Panc1 (cell line): ENCODE data around the gene SPDEF. TPM values are rescaled to one million over a fixed set of nuclear protein-coding genes. Genes with fewer than 3 reads are reported as not detected.

ENCODE experiments used
- ATAC-seq: fragments of 200-7000 bp; cut with Tn5 transposase; 2 replicates; pipeline ENCODE4 v1.9.1; 2020; ENCODE audit warnings: mild to moderate bottlenecking, moderate library complexity
- BruUV-seq: library from RNA; stranded (reverse); fragments of 400-500 nt; replicated peaks from 2 replicates; lab custom pipeline; 2021; lab: Mats Ljungman, UMichigan
- CTCF ChIA-PET: fragments of 300-600 bp; sonication (Branson Sonifier 250); formaldehyde crosslinking; loops from one replicate; lab custom pipeline; 2022; ENCODE audit warnings: antibody characterized with exemption; lab: Charles Lee
- POLR2A ChIA-PET: fragments of 300-600 bp; sonication (Branson Sonifier 250); formaldehyde crosslinking; loops from one replicate; lab custom pipeline; 2022; ENCODE audit warnings: antibody characterized with exemption; lab: Charles Lee
- DNase-seq: peaks from one replicate; pipeline ENCODE4 v3.0.0-alpha.2; 2010; ENCODE audit warnings: low read depth, low spot score
- H3K27ac ChIP-seq: 2 replicates; pipeline ENCODE4 v1.5.1; 2011; ENCODE audit warnings: mild to moderate bottlenecking, low read length, inconsistent platforms
- H3K27me3 ChIP-seq: fragments of 200-500 bp; sonication (Bioruptor generic); 2 replicates; pipeline ENCODE4 v1.6.0; 2014; ENCODE audit warnings: low read length, inconsistent platforms; ENCODE audit not compliant: control insufficient read depth, insufficient read depth
- H3K36me3 ChIP-seq: fragments of 200-500 bp; sonication (Bioruptor generic); 2 replicates; pipeline ENCODE4 v1.5.1; 2014; ENCODE audit warnings: inconsistent platforms, mild to moderate bottlenecking, low read length, moderate library complexity; ENCODE audit not compliant: control insufficient read depth, insufficient read depth
- H3K4me1 ChIP-seq: 2 replicates; pipeline ENCODE4 v1.5.1; 2011; ENCODE audit warnings: inconsistent platforms, mild to moderate bottlenecking, low read length, moderate library complexity; ENCODE audit not compliant: control insufficient read depth, insufficient read depth
- H3K4me3 ChIP-seq, 2 experiments: 2 replicates each; pipeline ENCODE4 v1.5.1; 2011 to 2012; ENCODE audit warnings: low read depth in 2 of 2, low read length in 2 of 2, mild to moderate bottlenecking in 2 of 2, inconsistent platforms in 1 of 2, moderate library complexity in 1 of 2
- H3K9me3 ChIP-seq: fragments of 200-500 bp; sonication (Bioruptor generic); 2 replicates; pipeline ENCODE4 v1.5.1; 2014; ENCODE audit warnings: low read depth, mild to moderate bottlenecking, inconsistent platforms, low read length, moderate library complexity; ENCODE audit not compliant: control insufficient read depth, insufficient read depth
- CTCF ChIP-seq: fragments of 450-650 bp; IDR thresholded peaks from 2 replicates; pipeline ENCODE4 v1.5.1; 2017; ENCODE audit warnings: mild to moderate bottlenecking
- POLR2AphosphoS5 ChIP-seq: IDR thresholded peaks from 2 replicates; pipeline ENCODE4 v1.6.1; 2012; ENCODE audit warnings: mild to moderate bottlenecking, low read depth, low read length, moderate library complexity
- REST ChIP-seq, 2 experiments: IDR thresholded peaks; 2 replicates each; pipeline ENCODE4 v1.6.1; 2011 to 2012; ENCODE audit warnings: low read depth in 2 of 2, control low read depth in 1 of 2, low read length in 1 of 2, mild to moderate bottlenecking in 1 of 2, moderate library complexity in 1 of 2; ENCODE audit not compliant: insufficient read depth in 1 of 2
- SIN3A ChIP-seq: IDR thresholded peaks from 2 replicates; pipeline ENCODE4 v1.6.1; 2012; ENCODE audit warnings: low read depth, mild to moderate bottlenecking, low read length, moderate library complexity, borderline replicate concordance; ENCODE audit not compliant: insufficient read depth
- TCF7L2 ChIP-seq: IDR thresholded peaks from 2 replicates; pipeline ENCODE4 v1.6.1; 2011; ENCODE audit warnings: mild to moderate bottlenecking, low read depth, low read length, inconsistent platforms
- in situ Hi-C: cut with HindIII; loops from 2 replicates; pipeline ENCODE4 v1.10.0; 2016; ENCODE audit warnings: low sequenced_read_pairs, low pct_unique_long_range_greater_than_20kb
- intact Hi-C: fragments of 100-400 bp; cut with micrococcal nuclease; formaldehyde crosslinking; loops from one replicate; pipeline ENCODE4 v1.10.0; 2022; ENCODE audit not compliant: unreplicated experiment
- total RNA-seq: library from RNA; stranded (reverse); gene quantifications from one replicate; pipeline ENCODE4 v1.2.1, GENCODE V29; 2021; ENCODE audit not compliant: unreplicated experiment

The SPDEF gene
- total RNA-seq, 1 experiment from 2014 or later = 1.6 TPM

GRCh38 chr6:34525431-34526175, 30.5 kb downstream of the SPDEF start:
- Histone ChIP-seq H3K27ac (no peak overlapping the region), H3K4me3 (no peak overlapping the region), H3K4me1 (peaks cover 15% of the 10 kb centered on the region), H3K36me3 (no peaks in the 10 kb centered on the region), H3K9me3 (no peaks in the 10 kb centered on the region), H3K27me3 (no peaks in the 10 kb centered on the region)
- no TSS peak for BruUV-seq
- intact Hi-C loops = loop anchor here (5.0 kb wide), 1 partner anchor 82 kb away; no protein-coding TSS in a partner anchor
- ChIA-PET POLR2A (no interaction called here), CTCF (interaction anchor here (0.6 kb wide), 1 partner anchor 444 kb away, joined by 3 read pairs; no protein-coding TSS in a partner anchor)
- ATAC-seq = no peak
- TF ChIP-seq TCF7L2 (no peak), CTCF (no peak), SIN3A (no peak), REST (IDR thresholded peaks at IDR 0.05; ENCODE audit: insufficient read depth in 1 of 2, low read depth in 2 of 2, low read length in 1 of 2) (no peak), POLR2AphosphoS5 (no peak)
- no peak for DNase-seq
- in situ Hi-C loops = no loop called here

- intact Hi-C loops = loop anchor here (5.0 kb wide), 1 partner anchor 82 kb away; no protein-coding TSS in a partner anchor
- H3K9me3 ChIP-seq = no peaks in the 10 kb centered on the region
- no peak for ATAC-seq
- ChIA-PET POLR2A (interaction anchor here (0.6 kb wide), 1 partner anchor 24 kb away, joined by 4 read pairs; no protein-coding TSS in a partner anchor), CTCF (no interaction called here)
- TF ChIP-seq CTCF (no peak), SIN3A (no peak), TCF7L2 (no peak), POLR2AphosphoS5 (no peak), REST (IDR thresholded peaks at IDR 0.05; ENCODE audit: insufficient read depth in 1 of 2, low read depth in 2 of 2, low read length in 1 of 2) (no peak)
- no peaks in the 10 kb centered on the region for H3K36me3 ChIP-seq
- no peak overlapping the region for H3K4me3 ChIP-seq
- no peak for DNase-seq
- peaks cover 12% of the 10 kb centered on the region for H3K4me1 ChIP-seq
- no peaks in the 10 kb centered on the region for H3K27me3 ChIP-seq
- no peak overlapping the region for H3K27ac ChIP-seq
- BruUV-seq = no TSS peak
- in situ Hi-C loops = no loop called here
Measured at GRCh38 chr6:34524971-34525370, 31.2 kb downstream of the SPDEF start.
